Immature natural killer cell (primary cell): ENCODE results near the gene BRK1. TPM values are rescaled to one million over a fixed set of nuclear protein-coding genes. Genes with fewer than 3 reads are reported as not detected.
"Not testable (repeated sequence)": the region's sequence is repeated elsewhere in the genome, so short reads cannot be mapped to it uniquely, and the experiment has no call there.

Experiments
- DNase-seq, 3 donors: peaks; one replicate each; pipeline ENCODE4 v3.0.0; 2022; ENCODE audit warnings: mixed read lengths in 1 of 3
- H3K27ac Mint-ChIP-seq, 6 donors: one replicate each; pipeline ENCODE4 v1.8.0; 2020; ENCODE audit warnings: mixed read lengths in 6 of 6, mild to moderate bottlenecking in 5 of 6, inconsistent platforms in 4 of 6, moderate library complexity in 3 of 6
- H3K27me3 Mint-ChIP-seq, 3 donors: one replicate each; pipeline ENCODE4 v1.8.0; 2020 to 2021; ENCODE audit warnings: low read depth in 3 of 3, mild to moderate bottlenecking in 3 of 3, mixed read lengths in 3 of 3, moderate library complexity in 3 of 3, inconsistent platforms in 1 of 3
- H3K36me3 Mint-ChIP-seq, 3 donors: one replicate each; pipeline ENCODE4 v1.8.0; 2020; ENCODE audit warnings: mixed read lengths in 3 of 3, inconsistent platforms in 2 of 3, mild to moderate bottlenecking in 2 of 3
- H3K4me1 Mint-ChIP-seq, 2 donors: one replicate each; pipeline ENCODE4 v1.8.0; 2020; ENCODE audit warnings: inconsistent platforms in 2 of 2, mild to moderate bottlenecking in 2 of 2, mixed read lengths in 2 of 2, moderate library complexity in 1 of 2
- H3K4me3 Mint-ChIP-seq, 5 donors: one replicate each; pipeline ENCODE4 v1.8.0; 2020; ENCODE audit warnings: mild to moderate bottlenecking in 5 of 5, mixed read lengths in 5 of 5, inconsistent platforms in 3 of 5, moderate library complexity in 3 of 5
- H3K9me3 Mint-ChIP-seq, 6 donors: one replicate each; pipeline ENCODE4 v1.8.0; 2020; ENCODE audit warnings: mild to moderate bottlenecking in 6 of 6, mixed read lengths in 6 of 6, inconsistent platforms in 4 of 6, moderate library complexity in 3 of 6
- polyA plus RNA-seq, 3 donors: library from polyadenylated mRNA; unstranded; fragments of 300-500 nt; fragmentation: Illumina TruSeq; gene quantifications; one replicate each; pipeline ENCODE4 v1.2.3, GENCODE V29; 2021

The BRK1 gene
- polyA plus RNA-seq, 3 donors from 2014 or later = 290 to 348 (median 301) TPM

- peaks cover 6 to 30% (median 10%) of the 10 kb centered on the region in 3 donors for H3K36me3 Mint-ChIP-seq
- H3K27ac Mint-ChIP-seq = peak overlapping the region in 4 of 6 donors; percentile 43 to 67 (median 53)
- peaks cover 0 to 6% (median 2%) of the 10 kb centered on the region in 6 donors for H3K9me3 Mint-ChIP-seq
- peaks cover 32 to 41% of the 10 kb centered on the region in 2 donors for H3K4me1 Mint-ChIP-seq
- no peak for DNase-seq
- peaks cover 0 to 3% (median 0%) of the 10 kb centered on the region in 3 donors for H3K27me3 Mint-ChIP-seq
- peak overlapping the region in 2 of 5 donors; percentile 12 to 30 for H3K4me3 Mint-ChIP-seq
Measured at GRCh38 chr3:10173926-10174435, 58.5 kb downstream of the BRK1 start.

- H3K4me3 Mint-ChIP-seq, DNase-seq, H3K9me3 Mint-ChIP-seq, H3K27me3 Mint-ChIP-seq, H3K27ac Mint-ChIP-seq: not testable (repeated sequence)
- H3K36me3 Mint-ChIP-seq = peaks cover 0 to 28% (median 10%) of the 10 kb centered on the region in 3 donors
- peaks cover 29 to 35% of the 10 kb centered on the region in 2 donors for H3K4me1 Mint-ChIP-seq
Measured at GRCh38 chr3:10175334-10175733, 59.9 kb downstream of the BRK1 start.

DNA sequence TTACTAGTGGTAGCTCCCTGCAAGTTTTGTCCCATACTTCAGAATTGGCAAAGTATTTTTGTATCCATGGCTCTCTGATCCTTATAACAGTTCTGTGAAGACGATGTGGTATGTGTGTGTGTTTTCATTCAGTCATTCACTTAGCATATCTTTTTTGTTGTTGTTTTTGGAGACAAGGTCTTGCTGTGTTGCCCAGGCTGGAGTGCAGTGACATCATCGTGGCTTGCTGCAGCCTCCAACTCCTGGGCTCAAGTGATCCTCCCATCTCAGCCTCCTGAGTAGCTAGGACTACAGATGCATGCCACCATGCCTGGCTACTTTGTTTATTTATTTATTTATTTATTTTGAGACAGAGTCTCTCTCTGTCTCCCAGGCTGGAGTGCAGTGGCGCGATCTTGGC lies 60.7 kb downstream of the BRK1 start:
- H3K9me3 Mint-ChIP-seq = not testable (repeated sequence)
- peak overlapping the region in 3 of 6 donors; percentile 13 to 62 (median 34) for H3K27ac Mint-ChIP-seq

More for the DNA sequence above, 60.7 kb downstream of the BRK1 start:
- H3K27me3 Mint-ChIP-seq, H3K4me3 Mint-ChIP-seq, DNase-seq: not testable (repeated sequence)
- Mint-ChIP-seq H3K4me1 (peaks cover 30 to 35% of the 10 kb centered on the region in 2 donors), H3K36me3 (peaks cover 0 to 24% (median 10%) of the 10 kb centered on the region in 3 donors)

Other genes with a start within 250 kb of the BRK1 start
- gene CIDEC, start 235.4 kb upstream of the BRK1 start, polyA plus RNA-seq = not detected
- gene JAGN1, start 225.1 kb upstream of the BRK1 start, polyA plus RNA-seq = 10 to 100 TPM; 36.1 to 50.3 (median 37.9) TPM
- gene IL17RE, start 212.8 kb upstream of the BRK1 start, polyA plus RNA-seq = under 1 TPM in 1 of 3 donors, not detected in 2; 0.14 TPM
- gene IL17RC, start 198.6 kb upstream of the BRK1 start, polyA plus RNA-seq = 10 to 100 TPM in 2 of 3 donors, 1 to 10 TPM in 1; 1.7 to 16.5 (median 12.6) TPM
- gene CRELD1, start 181.8 kb upstream of the BRK1 start, polyA plus RNA-seq = 10 to 100 TPM; 38.9 to 67.8 (median 51.3) TPM
- gene PRRT3, start 163.3 kb upstream of the BRK1 start, polyA plus RNA-seq = 1 to 10 TPM in 2 of 3 donors, under 1 TPM in 1; 0.32 to 3.4 (median 1.8) TPM
- gene EMC3, start 128.8 kb upstream of the BRK1 start, polyA plus RNA-seq = 100 to 1,000 TPM in 1 of 3 donors, 10 to 100 TPM in 2; 85.7 to 107 (median 89.0) TPM
- 1 to 10 TPM; 2.4 to 4.0 (median 2.8) TPM for gene FANCD2, start 89.2 kb upstream of the BRK1 start, polyA plus RNA-seq
- not detected for gene FANCD2OS, start 7.4 kb upstream of the BRK1 start, polyA plus RNA-seq
- 10 to 100 TPM in 2 of 3 donors, 1 to 10 TPM in 1; 6.6 to 47.8 (median 12.7) TPM for gene VHL, start 26.1 kb downstream of the BRK1 start, polyA plus RNA-seq
- 10 to 100 TPM; 14.5 to 37.5 (median 37.1) TPM for gene IRAK2, start 49.2 kb downstream of the BRK1 start, polyA plus RNA-seq
- 10 to 100 TPM in 2 of 3 donors, 1 to 10 TPM in 1; 8.4 to 27.7 (median 10.6) TPM for gene TATDN2, start 132.8 kb downstream of the BRK1 start, polyA plus RNA-seq
- gene GHRL, start 177.3 kb downstream of the BRK1 start, polyA plus RNA-seq = 1 to 10 TPM in 2 of 3 donors, under 1 TPM in 1; 0.94 to 8.3 (median 1.7) TPM
- gene SEC13, start 205.4 kb downstream of the BRK1 start, polyA plus RNA-seq = 100 to 1,000 TPM; 157 to 162 (median 162) TPM